CD4-positive, alpha-beta T cell (primary cell): ENCODE measurements around the gene GNAS-AS1. TPM values are rescaled to one million over a fixed set of nuclear protein-coding genes. Genes with fewer than 3 reads are reported as not detected.

Source experiments
- ATAC-seq: fragments of 200-7000 bp; cut with Tn5 transposase; one replicate; pipeline ENCODE4 v1.10.0; 2022; ENCODE audit warnings: mild to moderate bottlenecking; ENCODE audit not compliant: poor library complexity
- CTCF ChIA-PET: fragments of 350-600 bp; sonication (Branson Sonifier 250); formaldehyde crosslinking; loops from one replicate; lab custom pipeline; 2021; ENCODE audit warnings: antibody characterized with exemption, inconsistent platforms; lab: Charles Lee
- POLR2A ChIA-PET: fragments of 350-600 bp; sonication (Branson Sonifier 250); formaldehyde crosslinking; loops from one replicate; lab custom pipeline; 2021; ENCODE audit warnings: antibody characterized with exemption, inconsistent platforms; lab: Charles Lee
- DNase-seq, 14 experiments: peaks; one replicate each; pipeline ENCODE4 v3.0.0-alpha.2; 2013 to 2020; ENCODE audit warnings: mixed read lengths in 2 of 14
- H3K27ac ChIP-seq, 2 donors: one replicate each; pipeline versions ENCODE4 v1.5.1 to v1.7.0; 2013; ENCODE audit warnings: low read length in 2 of 2, low read depth in 1 of 2, mild to moderate bottlenecking in 1 of 2
- H3K27me3 ChIP-seq, 2 experiments: 1 replicate in 1 of 2; 2 replicates in 1 of 2; pipeline versions ENCODE4 v1.6.1 to v1.7.0; 2013; ENCODE audit warnings: low read length in 2 of 2, control low read depth in 1 of 2, mild to moderate bottlenecking in 1 of 2, moderate library complexity in 1 of 2; ENCODE audit not compliant: insufficient read depth in 2 of 2, control insufficient read depth in 1 of 2
- H3K36me3 ChIP-seq: one replicate; pipeline ENCODE4 v1.6.1; 2013; ENCODE audit warnings: low read length, control low read depth; ENCODE audit not compliant: insufficient read depth
- H3K4me1 ChIP-seq: one replicate; pipeline ENCODE4 v1.6.1; 2013; ENCODE audit warnings: low read length, control low read depth; ENCODE audit not compliant: insufficient read depth
- H3K4me3 ChIP-seq: one replicate; pipeline ENCODE4 v1.5.1; 2013; ENCODE audit warnings: mild to moderate bottlenecking, low read length, moderate library complexity
- H3K9me3 ChIP-seq, 2 experiments: 1 replicate in 1 of 2; 2 replicates in 1 of 2; pipeline versions ENCODE4 v1.6.1 to v1.7.0; 2013; ENCODE audit warnings: low read length in 2 of 2, mild to moderate bottlenecking in 2 of 2, control low read depth in 1 of 2, moderate library complexity in 1 of 2; ENCODE audit not compliant: control insufficient read depth in 1 of 2, insufficient read depth in 1 of 2
- H3K27ac Mint-ChIP-seq: one replicate; pipeline ENCODE4 v1.8.0; 2020; ENCODE audit warnings: mixed read lengths
- H3K27me3 Mint-ChIP-seq: one replicate; pipeline ENCODE4 v1.8.0; 2021; ENCODE audit warnings: mixed read lengths
- H3K36me3 Mint-ChIP-seq: one replicate; pipeline ENCODE4 v1.8.0; 2021; ENCODE audit warnings: low read depth, mixed read lengths
- H3K4me1 Mint-ChIP-seq: one replicate; pipeline ENCODE4 v1.8.0; 2021; ENCODE audit warnings: low read depth, mixed read lengths
- H3K4me3 Mint-ChIP-seq: one replicate; pipeline ENCODE4 v1.8.0; 2020; ENCODE audit warnings: mild to moderate bottlenecking, mixed read lengths
- H3K9me3 Mint-ChIP-seq: one replicate; pipeline ENCODE4 v1.8.0; 2020; ENCODE audit warnings: mixed read lengths
- CTCF ChIP-seq: fragments of 200-600 bp; IDR thresholded peaks from one replicate; pipeline ENCODE4 v1.8.0; 2022; ENCODE audit warnings: antibody characterized with exemption, mild to moderate bottlenecking
- intact Hi-C, 2 experiments: fragments of 100-400 bp; cut with DNase I in 1 of 2; cut with micrococcal nuclease in 1 of 2; formaldehyde crosslinking; loops; one replicate each; pipeline versions ENCODE4 v1.15.1 to v1.9.0; 2023 to 2025; cut with DNase I, micrococcal nuclease
- total RNA-seq, 174 experiments: library from RNA in 2 of 174; stranded (reverse) in 2 of 174; gene quantifications; one replicate each; pipeline ENCODE4 v1.2.3 and lab custom pipeline; 2021 to 2026

GNAS-AS1 gene
- total RNA-seq, 2 experiments from 2014 or later: not detected

DNA sequence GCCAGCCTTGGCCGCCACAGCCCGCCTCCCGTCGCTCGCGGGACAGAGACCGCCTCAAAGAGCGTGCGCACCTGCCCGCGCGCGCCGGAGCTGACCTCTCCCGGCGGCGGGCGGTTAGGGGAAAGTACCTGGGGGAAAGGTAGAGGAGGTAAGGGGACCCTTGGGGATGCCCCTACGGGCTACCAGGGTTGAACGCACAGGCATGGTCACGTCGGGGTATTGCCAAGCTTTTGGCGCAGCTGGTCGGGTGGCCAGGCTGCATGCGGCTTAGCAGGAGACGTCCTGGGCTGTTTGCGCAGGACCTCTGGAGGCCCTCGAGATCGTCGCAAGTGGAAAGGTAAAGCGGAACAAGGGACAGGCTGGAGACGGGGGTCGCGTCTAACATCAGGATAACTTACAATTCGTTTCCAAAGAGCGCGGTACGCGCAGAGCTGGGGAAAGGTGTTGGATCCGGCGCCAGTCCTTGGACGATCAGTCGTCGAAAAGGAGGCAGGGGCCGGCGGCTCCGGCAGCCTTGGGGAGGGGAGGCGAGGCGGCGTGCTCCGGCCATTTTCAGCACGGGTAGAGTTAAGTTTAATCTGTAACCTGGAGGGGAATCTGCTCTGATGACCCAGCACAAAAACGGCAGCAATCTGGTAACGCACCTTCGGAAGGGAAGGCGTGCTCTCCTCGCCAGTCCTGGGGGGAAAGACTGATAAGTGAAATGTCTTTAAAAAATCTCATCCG, 9.0 kb downstream of the GNAS-AS1 start:
- no peaks in the 10 kb centered on the region for H3K9me3 Mint-ChIP-seq
- H3K4me3 Mint-ChIP-seq: no peak overlapping the region
- no peak overlapping the region for H3K27ac Mint-ChIP-seq
- Histone ChIP-seq H3K9me3 (peaks cover 0 to 26% of the 10 kb centered on the region in 2 experiments), H3K4me3 (no peak overlapping the region), H3K27me3 (peaks cover 19 to 28% of the 10 kb centered on the region in 2 experiments), H3K4me1 (peaks cover 11% of the 10 kb centered on the region), H3K36me3 (no peaks in the 10 kb centered on the region), H3K27ac (no peak overlapping the region)
- intact Hi-C loops: no loop called here
- no peaks in the 10 kb centered on the region for H3K36me3 Mint-ChIP-seq
- no peak for TF ChIP-seq CTCF
- ChIA-PET CTCF (no interaction called here), POLR2A (no interaction called here)
- H3K4me1 Mint-ChIP-seq: peaks cover 5% of the 10 kb centered on the region
- H3K27me3 Mint-ChIP-seq: peaks cover 70% of the 10 kb centered on the region
- no peak for DNase-seq
- no peak for ATAC-seq

DNA sequence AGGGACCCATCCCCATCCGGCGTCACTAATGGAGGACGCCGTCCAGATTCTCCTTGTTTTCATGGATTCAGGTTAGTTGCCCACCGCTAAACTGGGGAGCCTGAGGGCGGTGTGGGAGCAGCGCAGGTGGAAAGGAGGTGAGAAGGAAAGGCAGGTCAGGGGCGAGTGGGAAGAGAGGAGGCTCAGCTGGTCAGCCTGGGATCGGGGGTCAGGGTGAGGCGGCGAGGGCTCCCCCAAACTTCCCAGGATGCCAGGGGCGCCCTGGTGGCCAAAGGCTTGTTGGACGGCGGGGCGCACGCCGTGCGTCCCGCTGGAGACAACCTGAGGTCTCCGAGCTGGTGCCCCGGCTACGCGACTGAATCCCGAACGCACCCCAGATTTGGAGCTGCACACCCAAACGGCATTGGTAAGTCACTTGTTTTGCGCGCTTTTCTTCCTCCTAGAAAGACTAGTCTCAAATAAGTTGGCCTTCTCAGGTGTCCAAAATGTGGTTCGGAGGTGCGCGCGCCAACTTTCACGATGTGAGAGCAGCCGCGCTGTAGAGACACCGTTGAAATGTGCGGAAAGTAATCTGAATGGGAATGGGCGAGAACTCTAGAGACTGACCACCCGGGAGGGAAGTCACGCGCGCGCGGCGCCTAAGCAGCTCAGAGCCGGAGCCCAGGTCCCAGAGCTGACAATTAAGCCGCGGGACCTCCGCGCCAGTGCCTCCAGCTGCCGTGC, 9.7 kb downstream of the GNAS-AS1 start:
- DNase-seq: no peak
- Histone ChIP-seq H3K9me3 (peaks cover 0 to 26% of the 10 kb centered on the region in 2 experiments), H3K27ac (no peak overlapping the region), H3K36me3 (no peaks in the 10 kb centered on the region), H3K27me3 (peaks cover 19 to 26% of the 10 kb centered on the region in 2 experiments), H3K4me1 (peaks cover 11% of the 10 kb centered on the region), H3K4me3 (no peak overlapping the region)
- no peaks in the 10 kb centered on the region for H3K36me3 Mint-ChIP-seq
- no peak for TF ChIP-seq CTCF
- ChIA-PET CTCF (no interaction called here), POLR2A (no interaction called here)
- no peaks in the 10 kb centered on the region for H3K9me3 Mint-ChIP-seq
- no peak overlapping the region for H3K4me3 Mint-ChIP-seq
- H3K27ac Mint-ChIP-seq: no peak overlapping the region
- no peak for ATAC-seq
- intact Hi-C loops: no loop called here
- peaks cover 5% of the 10 kb centered on the region for H3K4me1 Mint-ChIP-seq
- H3K27me3 Mint-ChIP-seq: peaks cover 78% of the 10 kb centered on the region

DNA sequence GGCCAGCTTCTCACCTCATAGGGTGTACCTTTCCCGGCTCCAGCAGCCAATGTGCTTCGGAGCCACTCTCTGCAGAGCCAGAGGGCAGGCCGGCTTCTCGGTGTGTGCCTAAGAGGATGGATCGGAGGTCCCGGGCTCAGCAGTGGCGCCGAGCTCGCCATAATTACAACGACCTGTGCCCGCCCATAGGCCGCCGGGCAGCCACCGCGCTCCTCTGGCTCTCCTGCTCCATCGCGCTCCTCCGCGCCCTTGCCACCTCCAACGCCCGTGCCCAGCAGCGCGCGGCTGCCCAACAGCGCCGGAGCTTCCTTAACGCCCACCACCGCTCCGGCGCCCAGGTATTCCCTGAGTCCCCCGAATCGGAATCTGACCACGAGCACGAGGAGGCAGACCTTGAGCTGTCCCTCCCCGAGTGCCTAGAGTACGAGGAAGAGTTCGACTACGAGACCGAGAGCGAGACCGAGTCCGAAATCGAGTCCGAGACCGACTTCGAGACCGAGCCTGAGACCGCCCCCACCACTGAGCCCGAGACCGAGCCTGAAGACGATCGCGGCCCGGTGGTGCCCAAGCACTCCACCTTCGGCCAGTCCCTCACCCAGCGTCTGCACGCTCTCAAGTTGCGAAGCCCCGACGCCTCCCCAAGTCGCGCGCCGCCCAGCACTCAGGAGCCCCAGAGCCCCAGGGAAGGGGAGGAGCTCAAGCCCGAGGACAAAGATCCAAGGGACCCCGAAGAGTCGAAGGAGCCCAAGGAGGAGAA, 10.5 kb downstream of the GNAS-AS1 start:
- DNase-seq (peak in 1 of 14 experiments; percentile 20), ATAC-seq (no peak)
- Mint-ChIP-seq H3K4me1 (peaks cover 5% of the 10 kb centered on the region), H3K4me3 (no peak overlapping the region), H3K9me3 (no peaks in the 10 kb centered on the region), H3K36me3 (no peaks in the 10 kb centered on the region), H3K27ac (no peak overlapping the region), H3K27me3 (peaks cover 79% of the 10 kb centered on the region)
- H3K27me3 ChIP-seq: peaks cover 19 to 26% of the 10 kb centered on the region in 2 experiments
- no peak overlapping the region for H3K27ac ChIP-seq
- peaks cover 11% of the 10 kb centered on the region for H3K4me1 ChIP-seq
- ChIA-PET POLR2A (interaction anchor here (1.1 to 1.4 kb wide), 2 partner anchors 188 to 189 kb away, joined by 4 read pairs; partner anchors contain the start of gene STX16), CTCF (interaction anchor here (0.7 to 1.8 kb wide), 3 partner anchors 189 to 361 kb away, joined by 3 to 11 read pairs (median 5); partner anchors contain the start of gene STX16)
- intact Hi-C loops: loop anchor here (1.0 to 5.0 kb wide), 3 partner anchors 188 to 603 kb away; partner anchors contain the start of gene STX16 (in 1 of the 2)
- no peak for TF ChIP-seq CTCF
- H3K36me3 ChIP-seq: no peaks in the 10 kb centered on the region
- H3K9me3 ChIP-seq: peaks cover 0 to 26% of the 10 kb centered on the region in 2 experiments
- peak overlapping the region; percentile 19 for H3K4me3 ChIP-seq
